Measurements from ENCODE around the gene KIF17. TPM values are rescaled to one million over a fixed set of nuclear protein-coding genes. Genes with fewer than 3 reads are reported as not detected.

KIF17 gene
- total RNA-seq, 1 experiment from 2014 or later: 5.1 TPM

DNA sequence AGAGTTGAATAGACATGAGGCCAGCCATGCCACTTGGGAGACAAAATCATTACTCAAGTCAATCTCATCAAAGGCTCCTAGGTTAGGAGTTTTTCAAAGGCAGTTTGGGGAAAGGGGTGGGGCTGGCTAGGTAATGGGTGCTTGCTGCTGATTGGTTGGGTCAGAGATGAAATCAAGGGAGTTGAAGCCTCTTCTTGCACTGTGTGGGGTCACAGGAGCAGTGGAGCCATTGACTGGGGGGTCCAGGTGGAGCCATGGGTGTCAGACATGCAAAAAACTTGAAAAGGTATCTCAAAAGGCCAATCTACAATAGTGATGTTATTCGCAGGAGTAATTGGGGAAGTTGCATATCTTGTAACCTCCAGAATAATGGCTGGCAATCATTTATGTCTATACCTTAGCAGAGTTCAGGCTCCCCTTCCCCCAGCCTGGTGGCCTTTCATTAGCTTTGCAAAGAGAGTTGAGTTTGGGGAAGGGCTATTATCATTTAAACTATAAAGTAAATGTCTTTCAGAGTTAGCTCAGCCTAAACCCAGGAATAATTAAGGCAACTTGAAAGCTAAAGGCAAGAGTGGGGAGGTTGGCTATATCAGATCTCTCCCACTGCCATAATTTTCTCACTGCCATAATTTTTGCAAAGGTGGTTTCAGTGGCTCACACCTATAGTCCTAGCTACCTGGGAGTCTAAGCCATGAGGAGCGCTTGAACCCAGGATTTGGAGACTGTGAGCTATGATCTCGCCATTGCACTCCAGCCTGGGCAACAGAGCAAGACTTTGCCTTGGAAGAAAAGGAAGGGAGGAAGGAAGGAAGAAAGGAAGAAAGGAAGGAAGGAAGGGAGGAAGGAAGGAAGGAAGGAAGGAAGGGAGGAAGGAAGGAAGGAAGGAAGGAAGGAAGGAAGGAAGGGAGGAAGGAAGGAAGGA, 92.4 kb downstream of the KIF17 start:
- Mint-ChIP-seq H3K4me3 (peak overlapping the region; percentile 1 to 62; a peak in 4 of 5 replicates), H3K27ac (peak overlapping the region; percentile 9 to 96 (median 89); a peak in 5 of 7 replicates)
- no peaks in the 10 kb centered on the region for H3K79me1 ChIP-seq (ENCODE audit: insufficient read depth, low read depth, low read length, poor library complexity, severe bottlenecking)

More for the DNA sequence above, 92.4 kb downstream of the KIF17 start:
- DNase-seq: peak; percentile 80
- H4K8ac ChIP-seq (replicated peaks; ENCODE audit: insufficient read length, low read depth, low read length): no peak overlapping the region
- H2BK15ac ChIP-seq (ENCODE audit: low read depth, low read length): no peak overlapping the region
- H3K18ac ChIP-seq (ENCODE audit: insufficient read length, low read depth, low read length): no peak overlapping the region
- no CpG with 5 or more reads among the region's 3 CpGs for WGBS (ENCODE audit: extremely low coverage, insufficient read length, low lambda C conversion rate)
- Mint-ChIP-seq H3K27me3 (ENCODE audit: low read depth) (no peaks in the 10 kb centered on the region; the same call in 1 of the 2 replicates), H3K4me1 (peaks cover 39 to 40% of the 10 kb centered on the region in 2 experiments), H3K9me3 (peaks cover 24 to 29% of the 10 kb centered on the region in 2 experiments), H3K36me3 (ENCODE audit: insufficient read depth in 1 of 3, low read depth in 3 of 3) (peaks cover 0 to 27% (median 19%) of the 10 kb centered on the region in 3 experiments; a peak in 6 of 7 replicates)
- H4K5ac ChIP-seq (ENCODE audit: insufficient read length, low read depth, low read length): peak overlapping the region; percentile 36
- H3K9ac ChIP-seq (ENCODE audit: extremely low read depth, insufficient read length, low read length): no peak overlapping the region
- H3K4me1 ChIP-seq (ENCODE audit: insufficient read depth, low read length): peaks cover 6% of the 10 kb centered on the region; the same call in 1 of the 2 replicates
- no peak overlapping the region for H3K56ac ChIP-seq (ENCODE audit: insufficient read length, low read depth, low read length)
- no peak overlapping the region for H3T11ph ChIP-seq (ENCODE audit: low read length)
- H3K79me2 ChIP-seq (ENCODE audit: insufficient read depth, low read length): no peaks in the 10 kb centered on the region
- H4K91ac ChIP-seq (ENCODE audit: insufficient read length, low read depth, low read length): no peak overlapping the region
- H3K4ac ChIP-seq (ENCODE audit: low read depth, low read length): no peak overlapping the region
- H4K20me1 ChIP-seq (ENCODE audit: control insufficient read depth, insufficient read depth, insufficient read length): no peaks in the 10 kb centered on the region
- H2AK5ac ChIP-seq (ENCODE audit: insufficient read length, low read length): no peak overlapping the region
- H2AFZ ChIP-seq (ENCODE audit: low read length): no peak overlapping the region
- H3K23me2 ChIP-seq (ENCODE audit: insufficient read length, low read depth, low read length, poor library complexity, severe bottlenecking): no peaks in the 10 kb centered on the region
- no peak overlapping the region for H3K14ac ChIP-seq (ENCODE audit: insufficient read depth, low read length)
- no peak overlapping the region for H3K23ac ChIP-seq (ENCODE audit: insufficient read length, low read depth, low read length)
- no peaks in the 10 kb centered on the region for H3K27me3 ChIP-seq (ENCODE audit: insufficient read depth, low read length)
- H3K27ac ChIP-seq (ENCODE audit: insufficient read length, low read depth, low read length): peak overlapping the region; percentile 55
- no peak overlapping the region for H2BK5ac ChIP-seq (ENCODE audit: insufficient read length, low read length)
- H3K4me2 ChIP-seq (ENCODE audit: insufficient read depth, insufficient read length, low read length): peak overlapping the region; percentile 28
- H2BK120ac ChIP-seq (ENCODE audit: low read depth, low read length, poor library complexity, severe bottlenecking): no peak overlapping the region
- peaks cover 12% of the 10 kb centered on the region for H3K9me3 ChIP-seq (ENCODE audit: control insufficient read depth, low read depth, low read length)
- H2BK12ac ChIP-seq (ENCODE audit: insufficient read length, low read depth, low read length): no peak overlapping the region
- TF ChIP-seq, protein P1, sequence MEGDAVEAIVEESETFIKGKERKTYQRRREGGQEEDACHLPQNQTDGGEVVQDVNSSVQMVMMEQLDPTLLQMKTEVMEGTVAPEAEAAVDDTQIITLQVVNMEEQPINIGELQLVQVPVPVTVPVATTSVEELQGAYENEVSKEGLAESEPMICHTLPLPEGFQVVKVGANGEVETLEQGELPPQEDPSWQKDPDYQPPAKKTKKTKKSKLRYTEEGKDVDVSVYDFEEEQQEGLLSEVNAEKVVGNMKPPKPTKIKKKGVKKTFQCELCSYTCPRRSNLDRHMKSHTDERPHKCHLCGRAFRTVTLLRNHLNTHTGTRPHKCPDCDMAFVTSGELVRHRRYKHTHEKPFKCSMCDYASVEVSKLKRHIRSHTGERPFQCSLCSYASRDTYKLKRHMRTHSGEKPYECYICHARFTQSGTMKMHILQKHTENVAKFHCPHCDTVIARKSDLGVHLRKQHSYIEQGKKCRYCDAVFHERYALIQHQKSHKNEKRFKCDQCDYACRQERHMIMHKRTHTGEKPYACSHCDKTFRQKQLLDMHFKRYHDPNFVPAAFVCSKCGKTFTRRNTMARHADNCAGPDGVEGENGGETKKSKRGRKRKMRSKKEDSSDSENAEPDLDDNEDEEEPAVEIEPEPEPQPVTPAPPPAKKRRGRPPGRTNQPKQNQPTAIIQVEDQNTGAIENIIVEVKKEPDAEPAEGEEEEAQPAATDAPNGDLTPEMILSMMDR (conservative IDR thresholded peaks at IDR 0.05): no peak
- H2BK20ac ChIP-seq (ENCODE audit: low read depth, low read length, poor library complexity, severe bottlenecking): no peak overlapping the region

All from H9 (cell line).